CD4-positive, alpha-beta memory T cell (primary cell): ENCODE data around the gene TRIM29. TPM values are rescaled to one million over a fixed set of nuclear protein-coding genes. Genes with fewer than 3 reads are reported as not detected.

Source experiments
- CTCF ChIA-PET: fragments of 350-600 bp; sonication (Branson Sonifier 250); formaldehyde crosslinking; loops from one replicate; lab custom pipeline; 2021; ENCODE audit warnings: inconsistent platforms; ENCODE audit not compliant: partially characterized antibody; lab: Charles Lee
- POLR2A ChIA-PET: fragments of 350-600 bp; sonication (Branson Sonifier 250); formaldehyde crosslinking; loops from one replicate; lab custom pipeline; 2021; ENCODE audit not compliant: partially characterized antibody; lab: Charles Lee
- DNase-seq, 5 donors: peaks; one replicate each; pipeline versions ENCODE4 v3.0.0 to v3.0.0-alpha.2; 2020 to 2022; ENCODE audit warnings: mixed read lengths in 1 of 5
- H3K27ac ChIP-seq: one replicate; pipeline ENCODE4 v1.7.0; 2013; ENCODE audit warnings: low read depth, low read length
- H3K27me3 ChIP-seq: 2 replicates; pipeline ENCODE4 v1.7.0; 2013; ENCODE audit warnings: mild to moderate bottlenecking, low read length, moderate library complexity; ENCODE audit not compliant: insufficient read depth
- H3K36me3 ChIP-seq: 2 replicates; pipeline ENCODE4 v1.7.0; 2013; ENCODE audit warnings: mild to moderate bottlenecking, low read length, moderate library complexity; ENCODE audit not compliant: insufficient read depth
- H3K4me1 ChIP-seq: 2 replicates; pipeline ENCODE4 v1.7.0; 2013; ENCODE audit warnings: mild to moderate bottlenecking, low read length, moderate library complexity; ENCODE audit not compliant: insufficient read depth
- H3K4me3 ChIP-seq, 2 donors: one replicate each; pipeline ENCODE4 v1.7.0; 2013; ENCODE audit warnings: low read length in 2 of 2, mild to moderate bottlenecking in 1 of 2
- H3K9me3 ChIP-seq, 2 donors: one replicate each; pipeline ENCODE4 v1.7.0; 2013; ENCODE audit warnings: low read length in 2 of 2, control low read depth in 1 of 2; ENCODE audit not compliant: control insufficient read depth in 1 of 2
- H3K27ac Mint-ChIP-seq, 7 donors: one replicate each; pipeline ENCODE4 v1.8.0; 2020 to 2021; ENCODE audit warnings: mixed read lengths in 7 of 7, mild to moderate bottlenecking in 6 of 7, inconsistent platforms in 3 of 7, moderate library complexity in 3 of 7
- H3K27me3 Mint-ChIP-seq, 2 donors: one replicate each; pipeline ENCODE4 v1.8.0; 2020 to 2021; ENCODE audit warnings: mixed read lengths in 2 of 2
- H3K36me3 Mint-ChIP-seq, 2 donors: one replicate each; pipeline ENCODE4 v1.8.0; 2020 to 2021; ENCODE audit warnings: mixed read lengths in 2 of 2, inconsistent platforms in 1 of 2, mild to moderate bottlenecking in 1 of 2
- H3K4me1 Mint-ChIP-seq, 4 donors: one replicate each; pipeline ENCODE4 v1.8.0; 2020 to 2021; ENCODE audit warnings: mixed read lengths in 4 of 4, mild to moderate bottlenecking in 1 of 4
- H3K4me3 Mint-ChIP-seq, 8 donors: one replicate each; pipeline ENCODE4 v1.8.0; 2020 to 2021; ENCODE audit warnings: mixed read lengths in 8 of 8, mild to moderate bottlenecking in 7 of 8, moderate library complexity in 6 of 8, inconsistent platforms in 3 of 8
- H3K9me3 Mint-ChIP-seq, 8 donors: one replicate each; pipeline ENCODE4 v1.8.0; 2020 to 2021; ENCODE audit warnings: mixed read lengths in 8 of 8, mild to moderate bottlenecking in 5 of 8, inconsistent platforms in 3 of 8, moderate library complexity in 1 of 8
- intact Hi-C: fragments of 100-400 bp; cut with micrococcal nuclease; formaldehyde crosslinking; loops from one replicate; pipeline ENCODE4 v1.15.1; 2023
- polyA plus RNA-seq, 2 donors: library from polyadenylated mRNA; unstranded; fragments of 300-500 nt; fragmentation: Illumina TruSeq; gene quantifications; one replicate each; pipeline ENCODE4 v1.2.3, GENCODE V29; 2021
- total RNA-seq, 2 experiments: library from RNA; stranded (reverse); gene quantifications; one replicate each; pipeline ENCODE4 v1.2.3, GENCODE V29; 2021

Gene TRIM29
- total and polyA plus RNA-seq, 4 experiments from 2014 or later, result not detected

- no peaks in the 10 kb centered on the region for H3K27me3 ChIP-seq
- no peak overlapping the region for H3K4me3 ChIP-seq
- H3K36me3 Mint-ChIP-seq, result no peaks in the 10 kb centered on the region
- no peaks in the 10 kb centered on the region for H3K4me1 Mint-ChIP-seq
- H3K9me3 Mint-ChIP-seq, result no peaks in the 10 kb centered on the region
- H3K36me3 ChIP-seq, result no peaks in the 10 kb centered on the region
- no peak for DNase-seq
- no peak overlapping the region for H3K4me3 Mint-ChIP-seq
- H3K9me3 ChIP-seq, result no peaks in the 10 kb centered on the region
- H3K4me1 ChIP-seq, result no peaks in the 10 kb centered on the region
- H3K27me3 Mint-ChIP-seq, result peaks cover 0 to 3% of the 10 kb centered on the region in 2 donors
- intact Hi-C loops, result no loop called here
- H3K27ac ChIP-seq, result no peak overlapping the region
- ChIA-PET CTCF (no interaction called here), POLR2A (no interaction called here)
- no peak overlapping the region for H3K27ac Mint-ChIP-seq
Observed at GRCh38 chr11:120130176-120130980, 7.5 kb downstream of the TRIM29 start.

- no peaks in the 10 kb centered on the region for H3K36me3 ChIP-seq
- Mint-ChIP-seq H3K27ac (no peak overlapping the region), H3K4me3 (no peak overlapping the region), H3K9me3 (no peaks in the 10 kb centered on the region), H3K36me3 (no peaks in the 10 kb centered on the region), H3K4me1 (no peaks in the 10 kb centered on the region), H3K27me3 (peaks cover 0 to 3% of the 10 kb centered on the region in 2 donors)
- ChIA-PET POLR2A (no interaction called here), CTCF (no interaction called here)
- no peaks in the 10 kb centered on the region for H3K4me1 ChIP-seq
- H3K9me3 ChIP-seq, result no peaks in the 10 kb centered on the region
- no peaks in the 10 kb centered on the region for H3K27me3 ChIP-seq
- no peak overlapping the region for H3K4me3 ChIP-seq
- DNase-seq, result no peak
- intact Hi-C loops, result no loop called here
- H3K27ac ChIP-seq, result no peak overlapping the region
Observed at GRCh38 chr11:120129570-120129969, 8.3 kb downstream of the TRIM29 start.

GRCh38 chr11:120128392-120129119 is 9.4 kb downstream of the TRIM29 start:
- Histone ChIP-seq H3K27ac (no peak overlapping the region), H3K4me1 (no peaks in the 10 kb centered on the region), H3K4me3 (no peak overlapping the region), H3K9me3 (no peaks in the 10 kb centered on the region), H3K27me3 (no peaks in the 10 kb centered on the region), H3K36me3 (no peaks in the 10 kb centered on the region)
- Mint-ChIP-seq H3K27me3 (peaks cover 0 to 3% of the 10 kb centered on the region in 2 donors), H3K9me3 (peaks cover 0 to 2% (median 0%) of the 10 kb centered on the region in 8 donors), H3K36me3 (no peaks in the 10 kb centered on the region), H3K4me3 (no peak overlapping the region), H3K27ac (no peak overlapping the region), H3K4me1 (no peaks in the 10 kb centered on the region)
- ChIA-PET POLR2A (no interaction called here), CTCF (no interaction called here)
- intact Hi-C loops, result no loop called here
- DNase-seq, result no peak

DNA sequence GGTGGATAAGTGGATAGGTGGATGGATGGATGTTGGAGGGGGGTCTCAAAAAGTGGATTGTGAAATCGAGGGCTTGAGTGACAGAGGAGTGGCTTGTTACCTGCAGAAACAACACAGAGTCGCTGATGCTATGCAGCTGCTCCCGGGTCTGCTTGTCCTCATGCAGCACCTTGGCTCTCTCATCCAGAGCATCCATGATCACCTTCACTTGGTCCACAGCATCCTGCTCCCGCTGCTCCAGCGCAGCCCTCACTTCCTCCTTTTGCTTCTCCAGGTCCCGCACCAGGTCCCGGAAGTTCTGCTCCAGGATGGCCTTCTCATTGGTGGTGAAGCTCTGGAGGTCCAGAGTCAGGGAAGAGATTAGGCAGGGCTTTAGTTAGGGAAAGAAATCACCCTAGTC is 10.7 kb downstream of the TRIM29 start:
- Mint-ChIP-seq H3K4me1 (no peaks in the 10 kb centered on the region), H3K9me3 (peaks cover 0 to 2% (median 0%) of the 10 kb centered on the region in 8 donors), H3K27me3 (peaks cover 0 to 3% of the 10 kb centered on the region in 2 donors), H3K36me3 (no peaks in the 10 kb centered on the region), H3K4me3 (no peak overlapping the region), H3K27ac (no peak overlapping the region)
- Histone ChIP-seq H3K9me3 (no peaks in the 10 kb centered on the region), H3K36me3 (no peaks in the 10 kb centered on the region), H3K27me3 (no peaks in the 10 kb centered on the region), H3K27ac (no peak overlapping the region), H3K4me1 (no peaks in the 10 kb centered on the region), H3K4me3 (no peak overlapping the region)
- DNase-seq, result no peak
- CTCF ChIA-PET, result no interaction called here
- POLR2A ChIA-PET, result no interaction called here
- intact Hi-C loops, result no loop called here

GRCh38 chr11:120126620-120127019 is 11.3 kb downstream of the TRIM29 start:
- ChIA-PET CTCF (interaction anchor here (0.7 to 1.1 kb wide), 2 partner anchors 18 to 46 kb away, joined by 3 to 4 read pairs; no protein-coding TSS in a partner anchor), POLR2A (no interaction called here)
- Histone ChIP-seq H3K4me1 (no peaks in the 10 kb centered on the region), H3K36me3 (no peaks in the 10 kb centered on the region), H3K27ac (no peak overlapping the region), H3K4me3 (no peak overlapping the region), H3K9me3 (no peaks in the 10 kb centered on the region), H3K27me3 (no peaks in the 10 kb centered on the region)
- H3K36me3 Mint-ChIP-seq, result no peaks in the 10 kb centered on the region
- H3K27me3 Mint-ChIP-seq, result peaks cover 0 to 3% of the 10 kb centered on the region in 2 donors
- H3K4me3 Mint-ChIP-seq, result no peak overlapping the region
- H3K9me3 Mint-ChIP-seq, result peaks cover 0 to 2% (median 0%) of the 10 kb centered on the region in 8 donors
- intact Hi-C loops, result no loop called here
- H3K4me1 Mint-ChIP-seq, result no peaks in the 10 kb centered on the region
- DNase-seq, result no peak
- H3K27ac Mint-ChIP-seq, result no peak overlapping the region

- ChIA-PET POLR2A (no interaction called here), CTCF (interaction anchor here (1.1 kb wide), 1 partner anchor 17 kb away, joined by 3 read pairs; no protein-coding TSS in a partner anchor)
- Histone ChIP-seq H3K27me3 (no peaks in the 10 kb centered on the region), H3K36me3 (no peaks in the 10 kb centered on the region), H3K9me3 (no peaks in the 10 kb centered on the region), H3K4me1 (no peaks in the 10 kb centered on the region), H3K4me3 (no peak overlapping the region), H3K27ac (no peak overlapping the region)
- Mint-ChIP-seq H3K27me3 (peaks cover 0 to 3% of the 10 kb centered on the region in 2 donors), H3K4me3 (no peak overlapping the region), H3K9me3 (peaks cover 0 to 2% (median 0%) of the 10 kb centered on the region in 8 donors), H3K36me3 (no peaks in the 10 kb centered on the region), H3K27ac (no peak overlapping the region), H3K4me1 (no peaks in the 10 kb centered on the region)
- intact Hi-C loops, result no loop called here
- DNase-seq, result no peak
Observed at GRCh38 chr11:120125509-120125908, 12.4 kb downstream of the TRIM29 start.

GRCh38 chr11:120125024-120125423 is 12.9 kb downstream of the TRIM29 start:
- no peak overlapping the region for H3K27ac Mint-ChIP-seq
- H3K27me3 Mint-ChIP-seq, result peaks cover 0 to 3% of the 10 kb centered on the region in 2 donors
- CTCF ChIA-PET, result no interaction called here
- intact Hi-C loops, result no loop called here
- DNase-seq, result no peak
- H3K9me3 ChIP-seq, result no peaks in the 10 kb centered on the region
- H3K4me1 Mint-ChIP-seq, result no peaks in the 10 kb centered on the region
- POLR2A ChIA-PET, result no interaction called here
- no peak overlapping the region for H3K4me3 Mint-ChIP-seq
- no peaks in the 10 kb centered on the region for H3K36me3 ChIP-seq
- peaks cover 0 to 2% (median 0%) of the 10 kb centered on the region in 8 donors for H3K9me3 Mint-ChIP-seq
- no peak overlapping the region for H3K27ac ChIP-seq
- no peaks in the 10 kb centered on the region for H3K27me3 ChIP-seq
- H3K36me3 Mint-ChIP-seq, result no peaks in the 10 kb centered on the region
- no peaks in the 10 kb centered on the region for H3K4me1 ChIP-seq
- no peak overlapping the region for H3K4me3 ChIP-seq
